Transverse colon (tissue), 4 donors: ENCODE data around the gene ENOX1. TPM values are rescaled to one million over a fixed set of nuclear protein-coding genes. Genes with fewer than 3 reads are reported as not detected.

Experiments
- DNase-seq: peaks from one replicate; pipeline ENCODE4 v3.0.0-alpha.2; 2019
- H3K27ac ChIP-seq, 4 donors: fragments of 200-600 bp; sonication (generic); 2 replicates each; pipeline ENCODE4 v1.5.1; 2016 to 2018; ENCODE audit warnings: inconsistent platforms in 4 of 4
- H3K27me3 ChIP-seq: fragments of 200-600 bp; sonication (generic); 2 replicates; pipeline ENCODE4 v1.5.1; 2017; ENCODE audit warnings: inconsistent platforms
- H3K36me3 ChIP-seq, 4 donors: fragments of 200-600 bp; sonication (generic); 2 replicates each; pipeline ENCODE4 v1.5.1; 2017 to 2019; ENCODE audit warnings: inconsistent platforms in 4 of 4
- H3K4me1 ChIP-seq, 4 donors: fragments of 200-600 bp; sonication (generic); 2 replicates each; pipeline ENCODE4 v1.5.1; 2017 to 2020; ENCODE audit warnings: inconsistent platforms in 4 of 4
- H3K4me3 ChIP-seq, 4 donors: fragments of 200-600 bp; sonication (generic); 1 replicate in 1 of 4; 2 replicates in 3 of 4; pipeline versions ENCODE4 v1.5.1 to v1.6.1; 2017 to 2019; ENCODE audit warnings: inconsistent platforms in 4 of 4
- H3K9me3 ChIP-seq, 2 donors: fragments of 200-600 bp; sonication (generic); 2 replicates each; pipeline ENCODE4 v1.5.1; 2017 to 2019; ENCODE audit warnings: inconsistent platforms in 2 of 2
- EP300 ChIP-seq: sonication (generic); formaldehyde crosslinking; IDR thresholded peaks from one replicate; pipeline ENCODE4 v1.6.1; 2017; ENCODE audit warnings: antibody characterized with exemption, low read depth
- POLR2A ChIP-seq: fragments of 450-650 bp; IDR thresholded peaks from one replicate; pipeline ENCODE4 v1.6.1; 2016; ENCODE audit warnings: antibody characterized with exemption, mild to moderate bottlenecking, moderate library complexity
- POLR2AphosphoS5 ChIP-seq, 3 donors: sonication (generic); formaldehyde crosslinking; IDR thresholded peaks; one replicate each; pipeline ENCODE4 v1.6.1; 2016; ENCODE audit warnings: antibody characterized with exemption in 3 of 3
- WGBS, 2 donors: methylation state at CpG; one replicate each; pipeline ENCODE4 v1.1.5; 2018; ENCODE audit warnings: low coverage in 1 of 2; 5-methylcytosine and 5-hydroxymethylcytosine counted together
- in situ Hi-C, 4 donors: fragments of 200-750 bp; cut with MboI; loops; one replicate each; pipeline versions ENCODE4 v1.15.0 to v1.15.1; 2017; ENCODE audit warnings: low sequenced_read_pairs in 3 of 4, low pct_ligation_motif_present in 1 of 4, low pct_unique_long_range_greater_than_20kb in 1 of 4
- intact Hi-C: fragments of 100-400 bp; cut with DNase I; formaldehyde crosslinking; loops from one replicate; pipeline ENCODE4 v1.15.1; 2023; ENCODE audit warnings: low total_unique reads
- total RNA-seq, 4 donors: library from RNA; depleted of rRNA; stranded (reverse); fragments of >200 nt; gene quantifications; one replicate each; pipeline ENCODE4 v1.1.0, GENCODE V29; 2016
- TF ChIP-seq, protein P1 (sequence below), 5 experiments: fragments of 200-600 bp in 3 of 5; fragments of 450-650 bp in 2 of 5; sonication (generic) in 3 of 5; IDR thresholded peaks; 1 replicate in 2 of 5; 2 replicates in 3 of 5; pipeline ENCODE4 v1.5.1; 2016 to 2017; ENCODE audit warnings: antibody characterized with exemption in 5 of 5, inconsistent platforms in 3 of 5, mild to moderate bottlenecking in 2 of 5, moderate library complexity in 1 of 5

The ENOX1 gene
- total RNA-seq, 4 donors from 2014 or later, result 1.5 to 6.4 (median 2.2) TPM

DNA sequence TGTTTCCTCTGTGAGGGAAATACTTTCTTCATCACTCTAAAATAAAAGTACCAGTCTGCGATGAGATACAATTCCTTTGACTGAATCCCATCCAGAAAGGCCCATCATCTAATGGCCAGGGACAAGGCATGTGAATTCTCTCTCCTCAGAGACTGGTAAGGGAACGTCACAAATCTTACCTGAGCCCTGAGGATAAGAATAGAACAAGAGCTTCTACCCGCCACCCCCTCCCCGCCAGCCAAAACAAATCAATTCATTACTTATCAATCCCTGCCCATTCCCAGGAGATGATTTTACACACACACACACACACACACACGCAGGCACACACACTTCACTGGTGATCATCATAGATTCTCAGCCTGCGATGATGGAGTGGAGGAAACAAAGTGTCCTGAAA lies 564.7 kb downstream of the ENOX1 start:
- 82 to 100% methylated on average over 1 to 6 of the region's 6 CpGs for WGBS, 2 donors
- in situ Hi-C loops (no loop called here), intact Hi-C loops (no loop called here)
- Histone ChIP-seq H3K27me3 (no peaks in the 10 kb centered on the region), H3K27ac (no peak overlapping the region), H3K4me1 (no peaks in the 10 kb centered on the region), H3K4me3 (no peak overlapping the region), H3K9me3 (no peaks in the 10 kb centered on the region), H3K36me3 (no peaks in the 10 kb centered on the region)
- TF ChIP-seq, protein P1, sequence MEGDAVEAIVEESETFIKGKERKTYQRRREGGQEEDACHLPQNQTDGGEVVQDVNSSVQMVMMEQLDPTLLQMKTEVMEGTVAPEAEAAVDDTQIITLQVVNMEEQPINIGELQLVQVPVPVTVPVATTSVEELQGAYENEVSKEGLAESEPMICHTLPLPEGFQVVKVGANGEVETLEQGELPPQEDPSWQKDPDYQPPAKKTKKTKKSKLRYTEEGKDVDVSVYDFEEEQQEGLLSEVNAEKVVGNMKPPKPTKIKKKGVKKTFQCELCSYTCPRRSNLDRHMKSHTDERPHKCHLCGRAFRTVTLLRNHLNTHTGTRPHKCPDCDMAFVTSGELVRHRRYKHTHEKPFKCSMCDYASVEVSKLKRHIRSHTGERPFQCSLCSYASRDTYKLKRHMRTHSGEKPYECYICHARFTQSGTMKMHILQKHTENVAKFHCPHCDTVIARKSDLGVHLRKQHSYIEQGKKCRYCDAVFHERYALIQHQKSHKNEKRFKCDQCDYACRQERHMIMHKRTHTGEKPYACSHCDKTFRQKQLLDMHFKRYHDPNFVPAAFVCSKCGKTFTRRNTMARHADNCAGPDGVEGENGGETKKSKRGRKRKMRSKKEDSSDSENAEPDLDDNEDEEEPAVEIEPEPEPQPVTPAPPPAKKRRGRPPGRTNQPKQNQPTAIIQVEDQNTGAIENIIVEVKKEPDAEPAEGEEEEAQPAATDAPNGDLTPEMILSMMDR (IDR thresholded peaks at IDR 0.05), result no peak
- TF ChIP-seq EP300 (no peak), POLR2A (no peak), POLR2AphosphoS5 (IDR thresholded peaks at IDR 0.05) (no peak)
- no peak for DNase-seq

DNA sequence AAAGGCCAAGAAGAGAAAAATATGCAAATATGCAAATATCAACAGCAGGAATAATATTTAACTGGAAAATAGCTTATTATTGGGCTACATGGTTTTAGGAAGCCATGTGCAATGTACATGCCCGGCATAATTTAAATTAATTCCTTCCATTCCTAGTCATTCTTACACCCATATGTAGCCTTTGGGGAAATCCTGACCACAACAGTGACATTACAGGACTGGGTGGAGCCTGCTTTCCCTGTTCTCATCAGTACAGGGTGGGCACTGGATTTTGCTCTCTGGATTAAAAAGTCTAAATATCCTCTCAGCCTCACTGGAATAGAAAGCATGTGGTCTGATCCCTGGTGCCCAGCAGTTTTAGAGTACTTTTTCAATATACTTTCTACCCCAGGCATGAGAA lies 565.2 kb downstream of the ENOX1 start:
- H3K9me3 ChIP-seq, result no peaks in the 10 kb centered on the region
- in situ Hi-C loops, result no loop called here
- DNase-seq, result no peak
- H3K27me3 ChIP-seq, result no peaks in the 10 kb centered on the region
- TF ChIP-seq, protein P1 (IDR thresholded peaks at IDR 0.05), result no peak
- TF ChIP-seq POLR2A, result no peak
- no peak for TF ChIP-seq POLR2AphosphoS5 (IDR thresholded peaks at IDR 0.05)
- intact Hi-C loops, result no loop called here
- H3K4me3 ChIP-seq, result no peak overlapping the region
- WGBS, 2 donors, result 56 to 79% methylated on average over 1 of the region's 1 CpG
- H3K27ac ChIP-seq, result no peak overlapping the region
- H3K36me3 ChIP-seq, result no peaks in the 10 kb centered on the region
- no peaks in the 10 kb centered on the region for H3K4me1 ChIP-seq

DNA sequence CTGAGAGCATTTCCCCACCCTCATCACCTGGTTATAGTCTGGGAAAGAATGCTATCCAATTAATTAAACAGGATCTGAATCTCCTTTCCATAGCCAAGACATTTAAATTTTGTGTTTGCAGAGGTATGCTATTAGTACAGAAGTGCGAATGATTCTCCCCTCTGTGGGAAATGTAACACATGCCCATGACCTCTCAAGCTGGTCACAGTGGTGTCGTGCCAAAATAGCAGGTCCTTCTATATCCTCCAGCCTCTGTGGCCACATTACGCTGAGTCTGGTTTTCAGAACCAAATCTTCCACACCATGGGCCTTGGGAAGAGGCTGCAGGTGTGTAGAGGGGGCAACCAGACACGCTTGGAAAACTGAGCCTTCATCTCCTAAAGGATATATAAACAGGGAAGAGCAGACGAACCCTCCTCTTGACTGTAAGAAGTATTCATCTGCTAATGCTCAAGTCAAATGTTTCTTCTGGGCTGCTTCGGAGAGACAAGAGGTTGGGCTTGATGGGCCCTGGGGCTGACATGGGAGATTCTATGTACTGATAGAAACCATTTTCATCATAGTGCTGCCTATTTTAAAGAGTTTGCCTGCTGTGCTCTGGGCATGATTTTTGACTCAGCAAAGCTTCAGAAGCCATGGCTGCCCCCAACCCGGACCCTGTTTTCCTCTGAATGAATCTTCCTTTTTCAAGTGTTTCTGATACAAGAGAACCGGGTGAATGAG lies 565.7 kb downstream of the ENOX1 start:
- H3K4me1 ChIP-seq, result no peaks in the 10 kb centered on the region
- no peaks in the 10 kb centered on the region for H3K9me3 ChIP-seq
- no peak overlapping the region for H3K4me3 ChIP-seq
- no peak for DNase-seq
- TF ChIP-seq POLR2A (no peak), POLR2AphosphoS5 (IDR thresholded peaks at IDR 0.05) (no peak), EP300 (no peak)
- TF ChIP-seq, protein P1 (IDR thresholded peaks at IDR 0.05), result no peak
- intact Hi-C loops (no loop called here), in situ Hi-C loops (no loop called here)
- 69 to 80% methylated on average over 4 to 8 of the region's 8 CpGs for WGBS, 2 donors
- no peaks in the 10 kb centered on the region for H3K36me3 ChIP-seq
- no peak overlapping the region for H3K27ac ChIP-seq
- no peaks in the 10 kb centered on the region for H3K27me3 ChIP-seq

DNA sequence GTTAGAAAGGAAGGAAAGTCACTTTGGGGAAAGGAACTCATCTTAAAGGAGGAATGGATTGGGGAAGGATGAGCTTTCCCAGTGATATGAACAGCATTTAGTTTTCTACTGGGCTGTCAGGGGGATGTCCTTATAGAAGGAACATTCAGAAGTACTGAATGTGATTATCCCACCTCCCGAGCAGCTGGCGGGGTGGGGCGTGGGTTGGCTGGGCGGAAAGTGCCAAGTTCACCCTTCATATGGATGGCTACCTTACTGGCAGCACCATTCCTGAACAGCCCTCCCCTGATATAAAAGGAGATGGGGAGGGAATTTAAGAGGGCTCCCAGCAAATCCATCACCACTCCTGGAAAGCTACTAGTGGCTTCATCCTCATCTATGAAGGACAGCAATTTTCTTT lies 572.6 kb downstream of the ENOX1 start:
- Histone ChIP-seq H3K36me3 (no peaks in the 10 kb centered on the region), H3K4me1 (no peaks in the 10 kb centered on the region), H3K9me3 (no peaks in the 10 kb centered on the region), H3K4me3 (no peak overlapping the region), H3K27ac (no peak overlapping the region), H3K27me3 (no peaks in the 10 kb centered on the region)
- intact Hi-C loops, result no loop called here
- TF ChIP-seq, protein P1 (IDR thresholded peaks at IDR 0.05), result no peak
- no peak for TF ChIP-seq EP300
- TF ChIP-seq POLR2A, result no peak
- TF ChIP-seq POLR2AphosphoS5 (IDR thresholded peaks at IDR 0.05), result no peak
- in situ Hi-C loops, result no loop called here
- no peak for DNase-seq
- WGBS, 2 donors, result 61 to 91% methylated on average over 2 to 4 of the region's 4 CpGs
